Left ventricle myocardium inferior (tissue), 1 donor: ENCODE data around the gene GPR137. TPM values are rescaled to one million over a fixed set of nuclear protein-coding genes. Genes with fewer than 3 reads are reported as not detected.

ENCODE experiments used
- DNase-seq: peaks from one replicate; pipeline ENCODE4 v3.0.0-alpha.2; 2020
- H3K27ac ChIP-seq: fragments of 200-600 bp; replicated peaks from 2 replicates; pipeline ENCODE4 v1.8.0; 2021
- H3K27me3 ChIP-seq: fragments of 200-600 bp; 2 replicates; pipeline ENCODE4 v1.8.0; 2021; ENCODE audit warnings: low read depth
- H3K36me3 ChIP-seq: fragments of 200-600 bp; 2 replicates; pipeline ENCODE4 v1.8.0; 2021
- H3K4me1 ChIP-seq: fragments of 200-600 bp; 2 replicates; pipeline ENCODE4 v1.8.0; 2021
- H3K4me3 ChIP-seq: fragments of 200-600 bp; 2 replicates; pipeline ENCODE4 v1.8.0; 2021; ENCODE audit warnings: mild to moderate bottlenecking, moderate library complexity
- H3K9me3 ChIP-seq: fragments of 200-600 bp; replicated peaks from 2 replicates; pipeline ENCODE4 v1.8.0; 2021
- CTCF ChIP-seq: fragments of 200-600 bp; IDR thresholded peaks from 2 replicates; pipeline ENCODE4 v1.8.0; 2021; ENCODE audit warnings: antibody characterized with exemption, mild to moderate bottlenecking, borderline replicate concordance
- intact Hi-C: fragments of 100-400 bp; cut with micrococcal nuclease; formaldehyde crosslinking; loops from one replicate; pipeline ENCODE4 v1.11.0; 2022
- total RNA-seq: library from RNA; stranded (reverse); fragmentation: NEBNext Ultra II Directional; extraction: Animal tissue kit (Norgen Biotek cat#: 25700); gene quantifications from one replicate; pipeline ENCODE4 v1.2.1, GENCODE V29; 2021
- donor health status: DM: no; HTN: yes; CAD: no; lungs with severe emphysema.

GPR137 gene
- total RNA-seq, 1 donor from 2014 or later = 28.4 TPM

- no peak for DNase-seq
- peaks cover 36% of the 10 kb centered on the region for H3K4me1 ChIP-seq
- peaks cover 49% of the 10 kb centered on the region for H3K36me3 ChIP-seq
- no peaks in the 10 kb centered on the region for H3K9me3 ChIP-seq
- intact Hi-C loops = no loop called here
- no peak overlapping the region for H3K27ac ChIP-seq
- no peak for TF ChIP-seq CTCF
- no peak overlapping the region for H3K4me3 ChIP-seq
- no peaks in the 10 kb centered on the region for H3K27me3 ChIP-seq
Measured at GRCh38 chr11:64254326-64254725, 31.3 kb upstream of the GPR137 start.

GRCh38 chr11:64255135-64256128 is 30.2 kb upstream of the GPR137 start:
- no peak for TF ChIP-seq CTCF
- H3K4me3 ChIP-seq = no peak overlapping the region
- no peaks in the 10 kb centered on the region for H3K9me3 ChIP-seq
- DNase-seq = no peak
- intact Hi-C loops = no loop called here
- H3K27me3 ChIP-seq = no peaks in the 10 kb centered on the region
- H3K4me1 ChIP-seq = peaks cover 35% of the 10 kb centered on the region
- H3K36me3 ChIP-seq = peaks cover 58% of the 10 kb centered on the region
- no peak overlapping the region for H3K27ac ChIP-seq

GRCh38 chr11:64256300-64256699 is 29.3 kb upstream of the GPR137 start:
- Histone ChIP-seq H3K4me1 (peaks cover 27% of the 10 kb centered on the region), H3K27ac (no peak overlapping the region), H3K27me3 (no peaks in the 10 kb centered on the region), H3K9me3 (no peaks in the 10 kb centered on the region), H3K36me3 (peaks cover 63% of the 10 kb centered on the region), H3K4me3 (no peak overlapping the region)
- no peak for DNase-seq
- TF ChIP-seq CTCF = no peak
- intact Hi-C loops = no loop called here

- no peak for TF ChIP-seq CTCF
- H3K9me3 ChIP-seq = no peaks in the 10 kb centered on the region
- intact Hi-C loops = no loop called here
- H3K27ac ChIP-seq = no peak overlapping the region
- no peak for DNase-seq
- H3K4me3 ChIP-seq = no peak overlapping the region
- H3K4me1 ChIP-seq = peaks cover 8% of the 10 kb centered on the region
- H3K27me3 ChIP-seq = no peaks in the 10 kb centered on the region
- H3K36me3 ChIP-seq = peaks cover 83% of the 10 kb centered on the region
Measured at GRCh38 chr11:64258356-64258755, 27.3 kb upstream of the GPR137 start.

GRCh38 chr11:64258946-64259532 is 26.6 kb upstream of the GPR137 start:
- peaks cover 90% of the 10 kb centered on the region for H3K36me3 ChIP-seq
- H3K27me3 ChIP-seq = no peaks in the 10 kb centered on the region
- H3K4me1 ChIP-seq = peaks cover under 1% of the 10 kb centered on the region
- H3K4me3 ChIP-seq = no peak overlapping the region
- intact Hi-C loops = no loop called here
- H3K27ac ChIP-seq = no peak overlapping the region
- DNase-seq = no peak
- TF ChIP-seq CTCF = no peak
- H3K9me3 ChIP-seq = no peaks in the 10 kb centered on the region
